ENCODE data around the gene MORC2.
A peak's percentile ranks its signal among the peaks of the same experiment; 100 is the strongest.

Gene MORC2

DNA sequence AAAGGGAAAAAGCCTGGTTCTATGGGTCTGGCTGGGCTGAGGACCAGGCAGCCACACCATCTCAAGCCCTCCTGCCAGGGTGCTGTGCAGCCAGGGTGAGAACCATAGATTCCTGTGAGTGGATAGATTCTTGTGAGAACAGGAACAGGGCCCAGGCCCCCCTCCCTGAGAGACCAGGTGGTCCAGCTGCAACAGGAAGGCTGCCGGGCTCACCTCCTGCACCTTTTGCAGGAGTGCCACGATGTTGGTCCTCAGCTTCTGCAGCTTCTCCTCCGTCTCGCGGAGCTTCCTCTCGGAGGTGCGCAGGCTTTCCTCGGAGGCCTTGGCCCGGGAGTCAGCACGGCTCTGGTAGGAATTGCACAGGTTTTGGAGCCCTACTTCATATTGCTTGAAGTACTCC is 40.8 kb downstream of the MORC2 start:
- TF ChIP-seq, protein P1, sequence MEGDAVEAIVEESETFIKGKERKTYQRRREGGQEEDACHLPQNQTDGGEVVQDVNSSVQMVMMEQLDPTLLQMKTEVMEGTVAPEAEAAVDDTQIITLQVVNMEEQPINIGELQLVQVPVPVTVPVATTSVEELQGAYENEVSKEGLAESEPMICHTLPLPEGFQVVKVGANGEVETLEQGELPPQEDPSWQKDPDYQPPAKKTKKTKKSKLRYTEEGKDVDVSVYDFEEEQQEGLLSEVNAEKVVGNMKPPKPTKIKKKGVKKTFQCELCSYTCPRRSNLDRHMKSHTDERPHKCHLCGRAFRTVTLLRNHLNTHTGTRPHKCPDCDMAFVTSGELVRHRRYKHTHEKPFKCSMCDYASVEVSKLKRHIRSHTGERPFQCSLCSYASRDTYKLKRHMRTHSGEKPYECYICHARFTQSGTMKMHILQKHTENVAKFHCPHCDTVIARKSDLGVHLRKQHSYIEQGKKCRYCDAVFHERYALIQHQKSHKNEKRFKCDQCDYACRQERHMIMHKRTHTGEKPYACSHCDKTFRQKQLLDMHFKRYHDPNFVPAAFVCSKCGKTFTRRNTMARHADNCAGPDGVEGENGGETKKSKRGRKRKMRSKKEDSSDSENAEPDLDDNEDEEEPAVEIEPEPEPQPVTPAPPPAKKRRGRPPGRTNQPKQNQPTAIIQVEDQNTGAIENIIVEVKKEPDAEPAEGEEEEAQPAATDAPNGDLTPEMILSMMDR (IDR thresholded peaks at IDR 0.05; ENCODE audit: extremely low read depth, insufficient read depth, missing control alignments), result no peak
- in situ Hi-C loops (cut with MboI; ENCODE audit: low pct_unique_long_range_greater_than_20kb, low sequenced_read_pairs, unreplicated experiment), result no loop called here
- no peak for DNase-seq (ENCODE audit: low spot score)

DNA sequence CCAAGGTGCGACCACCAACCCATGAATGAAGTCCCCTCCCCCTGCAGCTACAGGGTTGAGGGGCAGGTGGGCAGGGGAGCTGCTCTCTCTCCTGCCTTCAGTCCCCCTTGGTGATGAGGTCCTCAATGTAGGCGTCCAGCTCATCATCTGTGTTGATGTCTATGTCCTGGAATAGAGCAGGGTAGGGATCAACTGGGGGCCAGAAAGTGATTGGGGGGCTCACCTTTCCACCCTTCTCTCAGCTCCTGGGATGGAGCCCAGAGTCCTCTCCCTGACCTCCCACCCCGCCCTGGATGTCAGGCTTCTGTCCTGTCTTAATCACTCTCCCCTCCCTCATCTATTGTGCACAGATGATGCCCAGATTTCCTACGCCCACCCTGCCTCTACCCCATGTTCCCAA is 41.9 kb downstream of the MORC2 start:
- TF ChIP-seq, protein P1 (IDR thresholded peaks at IDR 0.05; ENCODE audit: extremely low read depth, insufficient read depth, missing control alignments), result no peak
- DNase-seq (ENCODE audit: low spot score), result no peak
- in situ Hi-C loops (cut with MboI; ENCODE audit: low pct_unique_long_range_greater_than_20kb, low sequenced_read_pairs, unreplicated experiment), result no loop called here

DNA sequence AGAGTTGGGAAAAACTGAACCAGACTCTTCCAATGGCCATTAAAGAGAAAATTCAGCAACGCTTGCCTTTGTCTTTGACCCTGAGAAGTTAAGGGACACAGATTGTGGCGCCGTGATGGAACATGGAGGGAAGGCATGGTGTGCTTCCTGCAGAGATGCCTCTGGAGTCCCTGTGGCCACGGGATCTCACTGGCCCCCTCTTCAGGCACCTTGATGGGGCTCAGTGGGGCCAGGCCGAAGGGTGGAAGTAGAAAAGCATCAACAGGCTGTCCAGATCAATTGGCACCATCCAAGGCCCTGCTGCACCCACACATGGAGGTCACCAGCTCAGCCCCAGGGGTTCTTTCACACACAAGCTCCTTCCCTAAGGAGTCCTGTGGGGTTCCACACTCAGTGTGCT is 42.9 kb downstream of the MORC2 start:
- TF ChIP-seq, protein P1 (IDR thresholded peaks at IDR 0.05; ENCODE audit: extremely low read depth, insufficient read depth, missing control alignments), result no peak
- no peak for DNase-seq (ENCODE audit: low spot score)
- in situ Hi-C loops (cut with MboI; ENCODE audit: low pct_unique_long_range_greater_than_20kb, low sequenced_read_pairs, unreplicated experiment), result no loop called here

DNA sequence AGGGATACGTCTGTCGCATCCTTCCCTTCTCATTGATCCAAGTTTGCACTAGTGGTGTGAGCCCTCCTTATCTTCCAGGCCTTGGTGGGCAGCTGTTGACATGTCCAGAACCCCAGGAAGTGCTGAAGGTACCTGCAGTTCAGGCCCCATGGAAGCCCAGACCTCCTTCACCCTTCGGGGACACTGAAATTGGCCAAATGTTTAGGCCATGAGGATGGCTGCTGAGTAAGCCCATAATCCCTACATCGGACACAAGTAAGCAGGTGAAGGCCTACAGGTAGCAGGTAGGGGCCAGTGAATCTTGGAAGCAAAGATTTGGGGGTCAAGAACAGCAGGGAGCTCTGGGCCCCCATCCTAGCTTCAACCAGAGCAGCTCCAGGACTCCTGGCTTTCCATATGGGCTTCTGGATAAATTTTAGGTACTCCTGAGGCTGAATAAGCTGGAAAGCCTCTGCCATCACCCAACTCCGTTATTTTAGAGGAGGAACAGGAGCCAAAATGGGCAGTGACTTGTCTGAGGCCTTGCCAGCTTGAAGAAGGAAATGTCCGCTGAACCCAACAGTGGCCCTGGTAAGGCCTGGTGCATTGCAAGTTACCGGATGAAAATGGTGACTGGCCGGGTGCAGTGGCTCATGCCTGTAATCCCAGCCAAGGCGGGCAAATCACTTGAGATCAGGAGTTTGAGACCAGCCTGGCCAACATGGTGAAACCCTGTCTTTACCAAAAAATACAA is 45.2 kb downstream of the MORC2 start:
- in situ Hi-C loops (cut with MboI; ENCODE audit: low pct_unique_long_range_greater_than_20kb, low sequenced_read_pairs, unreplicated experiment), result no loop called here
- TF ChIP-seq, protein P1 (IDR thresholded peaks at IDR 0.05; ENCODE audit: extremely low read depth, insufficient read depth, missing control alignments), result no peak
- no peak for DNase-seq (ENCODE audit: low spot score)

DNA sequence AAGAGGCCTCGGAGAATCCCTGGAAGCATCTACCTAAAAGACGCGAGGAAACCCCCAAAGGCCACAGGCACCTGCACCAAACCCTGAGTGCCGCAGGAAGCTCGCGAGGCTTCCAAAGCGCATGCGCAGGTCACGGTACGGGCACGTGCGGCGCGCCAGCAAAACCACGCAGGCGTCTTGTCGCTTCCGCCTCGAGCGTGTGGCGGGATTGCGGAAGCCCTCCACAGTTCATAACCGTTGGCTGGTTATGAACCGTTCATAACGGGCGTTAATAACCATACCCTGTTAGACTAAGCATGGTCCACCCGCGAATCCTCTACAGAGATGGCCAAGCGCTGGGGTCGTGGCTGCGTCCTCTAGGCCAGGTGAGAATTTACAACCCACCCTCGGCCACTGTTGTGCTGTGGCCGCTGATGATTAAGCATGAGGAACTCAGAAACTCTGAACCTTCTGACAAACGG is 46.4 kb downstream of the MORC2 start:
- in situ Hi-C loops (cut with MboI; ENCODE audit: low pct_unique_long_range_greater_than_20kb, low sequenced_read_pairs, unreplicated experiment), result no loop called here
- TF ChIP-seq, protein P1 (IDR thresholded peaks at IDR 0.05; ENCODE audit: extremely low read depth, insufficient read depth, missing control alignments), result no peak
- DNase-seq (ENCODE audit: low spot score), result peak; percentile 87

DNA sequence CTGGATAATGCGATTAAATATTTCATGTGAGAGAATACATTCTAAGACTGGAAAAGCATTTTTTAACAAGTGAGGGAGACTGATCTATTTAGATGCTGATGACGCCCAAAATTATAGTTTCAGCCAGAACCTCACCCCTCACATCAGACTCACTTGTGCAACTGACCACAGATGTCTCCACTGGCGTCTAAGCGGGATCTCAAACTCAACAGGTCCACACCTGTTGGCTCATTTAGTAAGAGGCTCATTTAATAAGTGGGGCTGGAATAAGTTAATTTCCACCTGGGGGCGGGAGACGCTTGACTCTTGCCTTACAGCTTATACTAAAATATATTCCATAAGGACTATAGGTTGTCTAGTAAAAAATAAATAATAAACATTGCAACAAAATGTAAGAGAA is 47.5 kb downstream of the MORC2 start:
- TF ChIP-seq, protein P1 (IDR thresholded peaks at IDR 0.05; ENCODE audit: extremely low read depth, insufficient read depth, missing control alignments), result no peak
- peak; percentile 30 for DNase-seq (ENCODE audit: low spot score)
- in situ Hi-C loops (cut with MboI; ENCODE audit: low pct_unique_long_range_greater_than_20kb, low sequenced_read_pairs, unreplicated experiment), result no loop called here
